Daoy (cell line): ENCODE measurements around the gene CDCA4. TPM values are rescaled to one million over a fixed set of nuclear protein-coding genes. Genes with fewer than 3 reads are reported as not detected.
"Not testable (repeated sequence)": the region's sequence is repeated elsewhere in the genome, so short reads cannot be mapped to it uniquely, and the experiment has no call there.

Experiments used
- DNase-seq: peaks from one replicate; pipeline ENCODE4 v3.0.0-alpha.2; 2015; ENCODE audit warnings: low read depth
- total RNA-seq: library from RNA; depleted of rRNA; stranded (reverse); fragments of >200 nt; shearing (Covaris generic); gene quantifications from 2 replicates; pipeline ENCODE4 v1.2.3, GENCODE V29; 2014

CDCA4 gene
- total RNA-seq, 1 experiment from 2014 or later = 79.0 TPM

- DNase-seq = no peak
Measured at GRCh38 chr14:105058521-105059034, 37.7 kb upstream of the CDCA4 start.

- no peak for DNase-seq
Measured at GRCh38 chr14:105056303-105056831, 35.5 kb upstream of the CDCA4 start.

- no peak for DNase-seq
Measured at GRCh38 chr14:105055736-105056302, 34.9 kb upstream of the CDCA4 start.

- no peak for DNase-seq
Measured at GRCh38 chr14:105055334-105055733, 34.5 kb upstream of the CDCA4 start.

GRCh38 chr14:105053996-105054395 is 33.1 kb upstream of the CDCA4 start:
- no peak for DNase-seq

- no peak for DNase-seq
Measured at GRCh38 chr14:105053421-105053820, 32.5 kb upstream of the CDCA4 start.

DNA sequence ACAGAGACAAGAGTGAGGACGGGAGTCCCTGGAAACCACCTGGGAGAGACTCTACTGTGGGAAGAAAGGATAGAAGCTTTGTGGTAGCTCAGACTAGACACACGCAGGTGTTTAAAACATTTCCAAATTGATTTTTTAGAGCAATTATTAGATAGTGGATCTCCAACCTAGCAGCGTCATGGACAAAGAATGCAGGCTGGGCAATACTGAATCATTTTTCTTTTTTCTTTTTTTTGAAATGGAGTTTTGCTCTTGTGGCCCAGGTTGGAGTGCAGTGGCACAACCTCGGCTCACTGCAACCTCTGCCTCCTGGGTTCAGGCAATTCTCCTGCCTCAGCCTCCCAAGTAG is 31.2 kb upstream of the CDCA4 start:
- no peak for DNase-seq

- no peak for DNase-seq
Measured at GRCh38 chr14:105051182-105052109, 30.6 kb upstream of the CDCA4 start.

GRCh38 chr14:105050551-105050897 is 29.6 kb upstream of the CDCA4 start:
- peak; percentile 87 for DNase-seq

DNA sequence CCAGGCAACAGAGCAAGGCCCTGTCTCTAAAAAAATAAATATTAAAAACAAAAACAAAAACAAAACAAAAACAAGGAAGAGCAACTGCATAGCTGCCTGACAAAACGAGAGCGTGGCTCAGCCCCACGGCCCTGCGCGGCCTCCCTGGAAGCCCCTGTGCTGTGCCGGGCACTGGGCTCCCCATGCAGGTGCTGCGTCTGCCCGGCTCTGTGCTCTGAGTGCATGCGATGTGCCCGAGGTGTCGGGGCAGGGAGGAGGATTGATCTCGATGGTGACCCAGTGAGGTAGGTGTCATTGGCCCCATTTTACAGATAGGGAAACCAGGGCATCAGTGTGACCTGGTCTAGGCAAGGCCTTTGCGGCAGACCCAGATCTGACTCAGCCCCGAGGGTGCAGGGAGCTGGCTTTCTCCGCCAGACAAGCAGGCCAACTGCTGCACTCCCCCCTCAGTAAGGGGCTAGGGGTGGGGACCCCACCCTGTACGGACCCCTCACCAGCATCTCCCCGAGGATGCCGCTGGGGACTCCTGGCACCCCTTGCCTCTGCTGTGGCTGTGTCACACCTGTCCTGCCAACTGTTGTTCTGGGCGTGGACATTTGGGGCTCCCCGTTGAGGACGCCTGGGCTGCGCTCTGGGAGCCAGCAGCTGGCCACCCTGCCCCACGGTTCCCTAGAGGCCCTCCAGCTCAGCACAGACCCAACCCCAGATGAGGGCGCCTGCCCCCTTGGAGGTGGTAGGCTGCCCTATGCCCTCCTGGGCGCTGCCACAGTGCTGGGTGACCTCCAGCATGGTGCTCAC is 29.1 kb upstream of the CDCA4 start:
- no peak for DNase-seq

- no peak for DNase-seq
Measured at GRCh38 chr14:105047283-105048016, 26.6 kb upstream of the CDCA4 start.

- DNase-seq = no peak
Measured at GRCh38 chr14:105046891-105047282, 26.0 kb upstream of the CDCA4 start.

DNA sequence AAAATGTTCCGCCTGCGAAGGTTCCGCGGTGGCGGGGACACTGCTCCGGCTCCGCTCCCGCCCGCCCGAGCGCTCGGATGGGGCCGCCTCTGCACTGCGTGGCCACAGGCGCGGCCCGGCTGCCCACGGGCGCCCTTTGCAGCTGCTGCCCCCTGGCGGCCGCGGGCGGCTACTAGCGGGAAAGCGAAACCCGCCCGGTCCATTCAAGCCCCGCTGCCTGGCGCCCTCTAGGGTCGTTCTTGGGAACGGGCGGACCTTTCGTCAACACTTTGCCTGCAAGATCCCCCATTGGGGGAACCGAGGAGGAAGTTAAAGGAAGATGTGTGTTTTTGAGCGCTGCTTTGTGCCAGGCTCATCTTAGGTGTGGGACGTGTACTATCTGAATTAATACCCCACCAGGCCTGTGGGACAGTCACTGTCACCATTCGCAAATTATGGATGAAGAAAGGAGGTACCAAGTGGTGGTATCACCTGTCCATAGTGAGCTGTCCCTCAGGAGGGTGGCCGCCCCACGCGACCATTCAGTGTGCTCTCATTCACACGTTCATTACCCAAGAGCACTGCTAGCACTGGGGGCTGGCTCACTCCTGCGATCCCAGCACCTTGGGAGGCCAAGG is 24.9 kb upstream of the CDCA4 start:
- peak; percentile 90 for DNase-seq

- no peak for DNase-seq
Measured at GRCh38 chr14:105043641-105044040, 22.8 kb upstream of the CDCA4 start.

- no peak for DNase-seq
Measured at GRCh38 chr14:105042813-105043212, 21.9 kb upstream of the CDCA4 start.

- peak; percentile 54 for DNase-seq
Measured at GRCh38 chr14:105041841-105042765, 21.2 kb upstream of the CDCA4 start.

DNA sequence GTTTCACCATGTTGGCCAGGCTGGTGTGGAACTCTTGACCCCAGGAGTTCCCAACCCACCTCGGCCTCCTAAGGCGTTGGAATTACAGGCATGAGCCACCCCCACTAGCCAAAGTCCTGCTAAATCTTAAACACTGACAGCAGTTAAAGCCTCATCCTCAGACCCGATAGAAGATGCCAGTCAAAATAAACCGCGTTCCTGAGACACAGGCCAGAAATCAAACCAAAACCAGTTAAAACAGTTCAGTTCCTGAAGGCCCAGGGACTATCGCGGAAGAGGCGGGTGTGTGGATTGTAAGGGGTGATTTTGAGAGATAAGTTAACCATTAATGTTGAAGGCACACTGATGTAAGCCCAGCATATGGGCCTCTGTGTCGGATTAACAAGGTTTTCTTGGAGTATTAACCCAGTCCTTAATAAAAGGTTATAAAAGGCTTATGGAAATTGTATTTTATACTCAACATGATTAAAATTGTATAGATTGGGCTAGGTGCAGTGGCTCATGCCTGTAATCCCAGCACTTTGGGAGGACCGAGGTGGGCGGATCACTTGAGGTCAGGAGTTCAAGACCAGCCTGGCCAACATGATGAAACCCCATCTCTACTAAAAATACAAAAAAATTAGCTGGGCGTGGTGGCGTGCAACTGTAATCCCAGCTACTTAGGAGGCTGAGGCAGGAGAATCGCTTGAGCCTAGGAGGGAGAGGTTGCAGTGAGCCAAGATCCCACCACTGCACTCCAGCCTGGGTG is 18.7 kb upstream of the CDCA4 start:
- no peak for DNase-seq

DNA sequence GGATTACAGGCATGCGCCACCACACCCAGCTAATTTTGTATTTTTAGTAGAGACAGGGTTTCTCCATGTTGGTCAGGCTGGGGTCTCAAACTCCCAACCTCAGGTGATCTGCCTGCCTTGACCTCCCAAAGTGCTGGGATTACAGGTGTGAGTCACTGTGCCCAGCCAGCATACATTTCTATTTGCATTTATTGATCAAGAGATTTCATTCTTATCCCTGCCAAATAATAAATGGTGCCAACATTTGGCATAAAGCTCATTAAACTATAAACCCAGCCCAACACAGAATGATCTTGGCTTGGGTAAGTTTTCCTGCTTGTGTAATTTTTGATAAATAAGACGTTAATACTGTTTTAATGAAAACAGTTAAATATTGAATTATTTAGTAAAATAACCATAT is 14.7 kb upstream of the CDCA4 start:
- not testable (repeated sequence) for DNase-seq
